SK-N-SH (cell line): Measurements from ENCODE around the gene FKBP5. TPM values are rescaled to one million over a fixed set of nuclear protein-coding genes. Genes with fewer than 3 reads are reported as not detected.

ENCODE experiments used
- ELF1 ChIP-seq: IDR thresholded peaks from 2 replicates; pipeline ENCODE4 v1.4.0; 2012
- EZH2phosphoT487 ChIP-seq: fragments of 200-600 bp; sonication (generic); IDR thresholded peaks from 2 replicates; pipeline ENCODE4 v1.6.1; 2017; ENCODE audit warnings: low read depth, mixed run types, mild to moderate bottlenecking, antibody characterized with exemption, moderate library complexity, borderline replicate concordance
- FOXM1 ChIP-seq: IDR thresholded peaks from 2 replicates; pipeline ENCODE4 v1.4.0; 2012; ENCODE audit warnings: low read depth, mild to moderate bottlenecking
- MEF2A ChIP-seq: IDR thresholded peaks from 2 replicates; pipeline ENCODE4 v1.4.0; 2012; ENCODE audit warnings: low read depth, borderline replicate concordance
- MXI1 ChIP-seq: IDR thresholded peaks from 2 replicates; pipeline ENCODE4 v1.6.1; 2012; ENCODE audit warnings: mild to moderate bottlenecking, low read depth, low read length, improper control_type of control experiment
- NFIC ChIP-seq: IDR thresholded peaks from 2 replicates; pipeline ENCODE4 v1.4.0; 2012; ENCODE audit warnings: borderline replicate concordance
- NRF1 ChIP-seq: IDR thresholded peaks from 2 replicates; pipeline ENCODE4 v1.6.1; 2012; ENCODE audit warnings: low read depth, mild to moderate bottlenecking, low read length
- POLR2AphosphoS5 ChIP-seq: IDR thresholded peaks from 2 replicates; pipeline ENCODE4 v1.6.1; 2012; ENCODE audit warnings: low read depth, low read length
- RFX5 ChIP-seq: IDR thresholded peaks from 2 replicates; pipeline ENCODE4 v1.6.1; 2012; ENCODE audit warnings: mild to moderate bottlenecking, improper control_type of control experiment, low read length
- SMC3 ChIP-seq: IDR thresholded peaks from 2 replicates; pipeline ENCODE4 v1.6.1; 2012; ENCODE audit warnings: low read depth, low read length, improper control_type of control experiment
- TAF1 ChIP-seq: IDR thresholded peaks from 2 replicates; pipeline ENCODE4 v1.6.1; 2012; ENCODE audit warnings: low read depth, mild to moderate bottlenecking, low read length, moderate library complexity, borderline replicate concordance
- TCF12 ChIP-seq: IDR thresholded peaks from 2 replicates; pipeline ENCODE4 v1.4.0; 2012
- polyA plus RNA-seq, 3 experiments: library from polyadenylated mRNA; depleted of rRNA; stranded (reverse); fragments of >200 nt; gene quantifications; 2 replicates each; pipeline ENCODE4 v1.2.3, GENCODE V29; 2012
- TF ChIP-seq, protein P1 (sequence below): IDR thresholded peaks from 2 replicates; pipeline ENCODE4 v1.6.1; 2012; ENCODE audit warnings: mild to moderate bottlenecking, low read depth, low read length, moderate library complexity
- TF ChIP-seq, protein P2 (sequence below): IDR thresholded peaks from 2 replicates; pipeline ENCODE4 v1.4.0; 2012; ENCODE audit warnings: low read depth, borderline replicate concordance
- TF ChIP-seq, protein P3 (sequence below): fragments of 150-350 bp; IDR thresholded peaks from 2 replicates; pipeline ENCODE4 v1.6.1; 2016; ENCODE audit warnings: mild to moderate bottlenecking, low read depth, low read length
- TF ChIP-seq, protein P4 (sequence below): IDR thresholded peaks from 2 replicates; pipeline ENCODE4; 2012
- TF ChIP-seq, protein P5 (sequence below): fragments of 200-600 bp; sonication (generic); IDR thresholded peaks from 2 replicates; pipeline ENCODE4 v1.6.1; 2017; ENCODE audit warnings: antibody characterized with exemption, mild to moderate bottlenecking, moderate library complexity
- TF ChIP-seq, protein P6 (sequence below): IDR thresholded peaks from 2 replicates; pipeline ENCODE4 v1.4.0; 2012; ENCODE audit warnings: low read depth, borderline replicate concordance

Gene FKBP5
- polyA plus RNA-seq, 1 of the 3 experiments (the other 2 are of a cell fraction): 5.1 TPM

DNA sequence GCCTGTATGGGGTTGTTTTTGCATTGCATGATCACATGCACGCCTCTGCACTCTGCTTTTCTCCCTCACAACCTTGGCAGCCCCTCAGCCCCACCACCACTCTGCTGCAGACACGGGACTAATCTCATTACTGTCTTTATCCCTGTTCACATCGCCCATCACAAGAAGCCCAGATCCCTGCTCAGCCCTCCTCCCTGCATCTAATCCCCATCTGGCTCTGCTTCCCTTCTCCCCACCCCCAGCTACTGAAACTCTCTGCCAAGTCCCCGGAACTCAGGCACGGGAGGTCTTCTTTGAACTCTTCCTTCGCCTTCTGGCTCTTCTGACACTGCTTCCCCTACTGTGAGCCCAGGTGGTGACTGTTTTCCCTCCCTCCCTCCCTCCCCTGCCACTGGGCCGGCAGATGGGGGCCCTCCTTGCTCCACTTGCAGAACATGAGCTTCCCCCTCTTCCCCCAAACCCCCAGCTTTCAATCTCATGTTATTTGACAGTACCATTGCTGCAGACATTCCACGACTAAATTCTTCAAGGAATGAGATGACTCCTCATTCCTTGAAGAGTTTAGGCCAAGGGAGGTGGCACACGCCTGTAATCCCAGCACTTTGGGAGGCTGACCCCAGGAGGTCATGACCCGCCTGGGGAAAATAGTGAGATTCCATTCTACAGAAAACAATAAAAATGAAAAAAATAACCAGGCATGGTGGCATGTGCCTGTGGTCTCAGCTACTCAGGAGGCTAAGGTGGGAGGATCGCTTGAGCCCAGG, 154.1 kb downstream of the FKBP5 start (continued):
- TF ChIP-seq, protein P1, sequence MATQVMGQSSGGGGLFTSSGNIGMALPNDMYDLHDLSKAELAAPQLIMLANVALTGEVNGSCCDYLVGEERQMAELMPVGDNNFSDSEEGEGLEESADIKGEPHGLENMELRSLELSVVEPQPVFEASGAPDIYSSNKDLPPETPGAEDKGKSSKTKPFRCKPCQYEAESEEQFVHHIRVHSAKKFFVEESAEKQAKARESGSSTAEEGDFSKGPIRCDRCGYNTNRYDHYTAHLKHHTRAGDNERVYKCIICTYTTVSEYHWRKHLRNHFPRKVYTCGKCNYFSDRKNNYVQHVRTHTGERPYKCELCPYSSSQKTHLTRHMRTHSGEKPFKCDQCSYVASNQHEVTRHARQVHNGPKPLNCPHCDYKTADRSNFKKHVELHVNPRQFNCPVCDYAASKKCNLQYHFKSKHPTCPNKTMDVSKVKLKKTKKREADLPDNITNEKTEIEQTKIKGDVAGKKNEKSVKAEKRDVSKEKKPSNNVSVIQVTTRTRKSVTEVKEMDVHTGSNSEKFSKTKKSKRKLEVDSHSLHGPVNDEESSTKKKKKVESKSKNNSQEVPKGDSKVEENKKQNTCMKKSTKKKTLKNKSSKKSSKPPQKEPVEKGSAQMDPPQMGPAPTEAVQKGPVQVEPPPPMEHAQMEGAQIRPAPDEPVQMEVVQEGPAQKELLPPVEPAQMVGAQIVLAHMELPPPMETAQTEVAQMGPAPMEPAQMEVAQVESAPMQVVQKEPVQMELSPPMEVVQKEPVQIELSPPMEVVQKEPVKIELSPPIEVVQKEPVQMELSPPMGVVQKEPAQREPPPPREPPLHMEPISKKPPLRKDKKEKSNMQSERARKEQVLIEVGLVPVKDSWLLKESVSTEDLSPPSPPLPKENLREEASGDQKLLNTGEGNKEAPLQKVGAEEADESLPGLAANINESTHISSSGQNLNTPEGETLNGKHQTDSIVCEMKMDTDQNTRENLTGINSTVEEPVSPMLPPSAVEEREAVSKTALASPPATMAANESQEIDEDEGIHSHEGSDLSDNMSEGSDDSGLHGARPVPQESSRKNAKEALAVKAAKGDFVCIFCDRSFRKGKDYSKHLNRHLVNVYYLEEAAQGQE: no peak
- TF ChIP-seq, protein P2, sequence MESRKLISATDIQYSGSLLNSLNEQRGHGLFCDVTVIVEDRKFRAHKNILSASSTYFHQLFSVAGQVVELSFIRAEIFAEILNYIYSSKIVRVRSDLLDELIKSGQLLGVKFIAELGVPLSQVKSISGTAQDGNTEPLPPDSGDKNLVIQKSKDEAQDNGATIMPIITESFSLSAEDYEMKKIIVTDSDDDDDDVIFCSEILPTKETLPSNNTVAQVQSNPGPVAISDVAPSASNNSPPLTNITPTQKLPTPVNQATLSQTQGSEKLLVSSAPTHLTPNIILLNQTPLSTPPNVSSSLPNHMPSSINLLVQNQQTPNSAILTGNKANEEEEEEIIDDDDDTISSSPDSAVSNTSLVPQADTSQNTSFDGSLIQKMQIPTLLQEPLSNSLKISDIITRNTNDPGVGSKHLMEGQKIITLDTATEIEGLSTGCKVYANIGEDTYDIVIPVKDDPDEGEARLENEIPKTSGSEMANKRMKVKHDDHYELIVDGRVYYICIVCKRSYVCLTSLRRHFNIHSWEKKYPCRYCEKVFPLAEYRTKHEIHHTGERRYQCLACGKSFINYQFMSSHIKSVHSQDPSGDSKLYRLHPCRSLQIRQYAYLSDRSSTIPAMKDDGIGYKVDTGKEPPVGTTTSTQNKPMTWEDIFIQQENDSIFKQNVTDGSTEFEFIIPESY: no peak
- TF ChIP-seq SMC3: no peak; the same call in 1 of the 2 replicates
- no peak for TF ChIP-seq ELF1
- no peak for TF ChIP-seq NFIC
- TF ChIP-seq, protein P3, sequence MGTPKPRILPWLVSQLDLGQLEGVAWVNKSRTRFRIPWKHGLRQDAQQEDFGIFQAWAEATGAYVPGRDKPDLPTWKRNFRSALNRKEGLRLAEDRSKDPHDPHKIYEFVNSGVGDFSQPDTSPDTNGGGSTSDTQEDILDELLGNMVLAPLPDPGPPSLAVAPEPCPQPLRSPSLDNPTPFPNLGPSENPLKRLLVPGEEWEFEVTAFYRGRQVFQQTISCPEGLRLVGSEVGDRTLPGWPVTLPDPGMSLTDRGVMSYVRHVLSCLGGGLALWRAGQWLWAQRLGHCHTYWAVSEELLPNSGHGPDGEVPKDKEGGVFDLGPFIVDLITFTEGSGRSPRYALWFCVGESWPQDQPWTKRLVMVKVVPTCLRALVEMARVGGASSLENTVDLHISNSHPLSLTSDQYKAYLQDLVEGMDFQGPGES: no peak
- no peak for TF ChIP-seq TAF1
- TF ChIP-seq, protein P4, sequence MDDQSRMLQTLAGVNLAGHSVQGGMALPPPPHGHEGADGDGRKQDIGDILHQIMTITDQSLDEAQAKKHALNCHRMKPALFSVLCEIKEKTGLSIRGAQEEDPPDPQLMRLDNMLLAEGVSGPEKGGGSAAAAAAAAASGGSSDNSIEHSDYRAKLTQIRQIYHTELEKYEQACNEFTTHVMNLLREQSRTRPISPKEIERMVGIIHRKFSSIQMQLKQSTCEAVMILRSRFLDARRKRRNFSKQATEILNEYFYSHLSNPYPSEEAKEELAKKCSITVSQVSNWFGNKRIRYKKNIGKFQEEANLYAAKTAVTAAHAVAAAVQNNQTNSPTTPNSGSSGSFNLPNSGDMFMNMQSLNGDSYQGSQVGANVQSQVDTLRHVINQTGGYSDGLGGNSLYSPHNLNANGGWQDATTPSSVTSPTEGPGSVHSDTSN: no peak
- no peak for TF ChIP-seq FOXM1
- no peak for TF ChIP-seq RFX5
- 0 out of 2 replicates have a peak, but pooled peaks have one; percentile 17 for TF ChIP-seq POLR2AphosphoS5
- no peak for TF ChIP-seq NRF1
- peak; percentile 31; the same call in 1 of the 2 replicates for TF ChIP-seq TCF12
- TF ChIP-seq, protein P5, sequence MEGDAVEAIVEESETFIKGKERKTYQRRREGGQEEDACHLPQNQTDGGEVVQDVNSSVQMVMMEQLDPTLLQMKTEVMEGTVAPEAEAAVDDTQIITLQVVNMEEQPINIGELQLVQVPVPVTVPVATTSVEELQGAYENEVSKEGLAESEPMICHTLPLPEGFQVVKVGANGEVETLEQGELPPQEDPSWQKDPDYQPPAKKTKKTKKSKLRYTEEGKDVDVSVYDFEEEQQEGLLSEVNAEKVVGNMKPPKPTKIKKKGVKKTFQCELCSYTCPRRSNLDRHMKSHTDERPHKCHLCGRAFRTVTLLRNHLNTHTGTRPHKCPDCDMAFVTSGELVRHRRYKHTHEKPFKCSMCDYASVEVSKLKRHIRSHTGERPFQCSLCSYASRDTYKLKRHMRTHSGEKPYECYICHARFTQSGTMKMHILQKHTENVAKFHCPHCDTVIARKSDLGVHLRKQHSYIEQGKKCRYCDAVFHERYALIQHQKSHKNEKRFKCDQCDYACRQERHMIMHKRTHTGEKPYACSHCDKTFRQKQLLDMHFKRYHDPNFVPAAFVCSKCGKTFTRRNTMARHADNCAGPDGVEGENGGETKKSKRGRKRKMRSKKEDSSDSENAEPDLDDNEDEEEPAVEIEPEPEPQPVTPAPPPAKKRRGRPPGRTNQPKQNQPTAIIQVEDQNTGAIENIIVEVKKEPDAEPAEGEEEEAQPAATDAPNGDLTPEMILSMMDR: no peak
- TF ChIP-seq, protein P6, sequence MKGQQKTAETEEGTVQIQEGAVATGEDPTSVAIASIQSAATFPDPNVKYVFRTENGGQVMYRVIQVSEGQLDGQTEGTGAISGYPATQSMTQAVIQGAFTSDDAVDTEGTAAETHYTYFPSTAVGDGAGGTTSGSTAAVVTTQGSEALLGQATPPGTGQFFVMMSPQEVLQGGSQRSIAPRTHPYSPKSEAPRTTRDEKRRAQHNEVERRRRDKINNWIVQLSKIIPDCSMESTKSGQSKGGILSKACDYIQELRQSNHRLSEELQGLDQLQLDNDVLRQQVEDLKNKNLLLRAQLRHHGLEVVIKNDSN: no peak
- peak; percentile 82; the same call in 1 of the 2 replicates for TF ChIP-seq MXI1
- TF ChIP-seq MEF2A: no peak
- TF ChIP-seq EZH2phosphoT487: no peak
